HG03103 (cell line): ENCODE results near the gene ATP6V1B1.
"Not testable (repeated sequence)": the region's sequence is repeated elsewhere in the genome, so short reads cannot be mapped to it uniquely, and the experiment has no call there.

Experiments
- ATAC-seq: cut with Tn5 transposase; IDR thresholded peaks from one replicate; pipeline ENCODE4 v1.9.1; 2021; ENCODE audit warnings: low read depth; ENCODE audit not compliant: unreplicated experiment

The ATP6V1B1 gene

GRCh38 chr2:71001981-71002570 lies 66.4 kb downstream of the ATP6V1B1 start:
- no peak for ATAC-seq

GRCh38 chr2:71003396-71003795 lies 67.7 kb downstream of the ATP6V1B1 start:
- ATAC-seq: no peak

- no peak for ATAC-seq
These were observed 68.5 kb downstream of the ATP6V1B1 start for GRCh38 chr2:71003966-71004755.

GRCh38 chr2:71004857-71005256 lies 69.2 kb downstream of the ATP6V1B1 start:
- no peak for ATAC-seq

- ATAC-seq: no peak
These were observed 69.8 kb downstream of the ATP6V1B1 start for GRCh38 chr2:71005271-71006202.

GRCh38 chr2:71006323-71006722 lies 70.6 kb downstream of the ATP6V1B1 start:
- no peak for ATAC-seq

GRCh38 chr2:71006955-71007799 lies 71.5 kb downstream of the ATP6V1B1 start:
- ATAC-seq: no peak

GRCh38 chr2:71008342-71008741 lies 72.6 kb downstream of the ATP6V1B1 start:
- ATAC-seq: no peak

GRCh38 chr2:71011786-71012185 lies 76.1 kb downstream of the ATP6V1B1 start:
- not testable (repeated sequence) for ATAC-seq
